Fibroblast of skin of right quadriceps (primary cell): ENCODE data around the gene IL1RAP.
"Not testable (repeated sequence)": the region's sequence is repeated elsewhere in the genome, so short reads cannot be mapped to it uniquely, and the experiment has no call there.

ENCODE experiments used
- DNase-seq: peaks from one replicate; pipeline ENCODE4 v3.0.0-alpha.2; 2013

Gene IL1RAP

GRCh38 chr3:190514413-190515153 is 698 bp downstream of the IL1RAP start:
- peak; percentile 35 for DNase-seq

GRCh38 chr3:190516416-190516815 is 2.5 kb downstream of the IL1RAP start:
- DNase-seq, result no peak

GRCh38 chr3:190517687-190518086 is 3.8 kb downstream of the IL1RAP start:
- DNase-seq, result peak; percentile 36

GRCh38 chr3:190518531-190518930 is 4.6 kb downstream of the IL1RAP start:
- DNase-seq, result not testable (repeated sequence)

GRCh38 chr3:190519886-190520285 is 6.0 kb downstream of the IL1RAP start:
- peak; percentile 11 for DNase-seq

- DNase-seq, result no peak
Measured at GRCh38 chr3:190521998-190522397, 8.1 kb downstream of the IL1RAP start.

GRCh38 chr3:190522621-190523222 is 8.8 kb downstream of the IL1RAP start:
- no peak for DNase-seq

- DNase-seq, result no peak
Measured at GRCh38 chr3:190524942-190525341, 11.1 kb downstream of the IL1RAP start.

GRCh38 chr3:190525634-190526033 is 11.7 kb downstream of the IL1RAP start:
- DNase-seq, result no peak

- peak; percentile 72 for DNase-seq
Measured at GRCh38 chr3:190526787-190527762, 13.2 kb downstream of the IL1RAP start.

GRCh38 chr3:190528706-190529105 is 14.8 kb downstream of the IL1RAP start:
- no peak for DNase-seq

- no peak for DNase-seq
Measured at GRCh38 chr3:190531406-190531805, 17.5 kb downstream of the IL1RAP start.

GRCh38 chr3:190532731-190533203 is 18.9 kb downstream of the IL1RAP start:
- DNase-seq, result no peak

GRCh38 chr3:190533511-190534281 is 19.8 kb downstream of the IL1RAP start:
- peak; percentile 93 for DNase-seq

GRCh38 chr3:190534386-190534785 is 20.5 kb downstream of the IL1RAP start:
- DNase-seq, result no peak

- no peak for DNase-seq
Measured at GRCh38 chr3:190534986-190535385, 21.1 kb downstream of the IL1RAP start.

- DNase-seq, result no peak
Measured at GRCh38 chr3:190537146-190537545, 23.3 kb downstream of the IL1RAP start.

- DNase-seq, result no peak
Measured at GRCh38 chr3:190538288-190538687, 24.4 kb downstream of the IL1RAP start.

- no peak for DNase-seq
Measured at GRCh38 chr3:190539526-190539925, 25.6 kb downstream of the IL1RAP start.

- DNase-seq, result no peak
Measured at GRCh38 chr3:190541008-190541407, 27.1 kb downstream of the IL1RAP start.

GRCh38 chr3:190541560-190541959 is 27.7 kb downstream of the IL1RAP start:
- DNase-seq, result no peak

- no peak for DNase-seq
Measured at GRCh38 chr3:190542846-190543245, 29.0 kb downstream of the IL1RAP start.
